ENCODE results near the gene CDHR4. TPM values are rescaled to one million over a fixed set of nuclear protein-coding genes. Genes with fewer than 3 reads are reported as not detected.

CDHR4 gene
- total RNA-seq, 1 experiment from 2014 or later, result 0.17 TPM

GRCh38 chr3:49812916-49813496, 13.3 kb upstream of the CDHR4 start:
- TF ChIP-seq ATF3 (CRISPR knock-in tag; conservative IDR thresholded peaks at IDR 0.05), result no peak
- TF ChIP-seq NFE2L1 (CRISPR knock-in tag; IDR thresholded peaks at IDR 0.05), result no peak
- no peak for TF ChIP-seq HMGXB4 (CRISPR knock-in tag; IDR thresholded peaks at IDR 0.05)
- TF ChIP-seq TCF7 (CRISPR knock-in tag; IDR thresholded peaks at IDR 0.05; ENCODE audit: low read depth), result no peak
- no peak for TF ChIP-seq ZNF317 (CRISPR knock-in tag; IDR thresholded peaks at IDR 0.05; ENCODE audit: borderline replicate concordance, low read depth)
- TF ChIP-seq TP53 (CRISPR knock-in tag; IDR thresholded peaks at IDR 0.05), result no peak
- no peak for TF ChIP-seq ATF1 (CRISPR knock-in tag; IDR thresholded peaks at IDR 0.05)
- TF ChIP-seq ZBTB21 (CRISPR knock-in tag; IDR thresholded peaks at IDR 0.05; ENCODE audit: borderline replicate concordance), result no peak
- no peak for TF ChIP-seq MXD4 (CRISPR knock-in tag; IDR thresholded peaks at IDR 0.05; ENCODE audit: borderline replicate concordance)
- TF ChIP-seq ELF4 (CRISPR knock-in tag; IDR thresholded peaks at IDR 0.05; ENCODE audit: low read depth), result no peak
- no peak for TF ChIP-seq ETV6 (CRISPR knock-in tag; IDR thresholded peaks at IDR 0.05)
- no peak for TF ChIP-seq GTF2I (CRISPR knock-in tag; conservative IDR thresholded peaks at IDR 0.05)
- TF ChIP-seq IRF2 (CRISPR knock-in tag; IDR thresholded peaks at IDR 0.05; ENCODE audit: borderline replicate concordance, low read depth), result no peak
- TF ChIP-seq E2F4 (CRISPR knock-in tag; IDR thresholded peaks at IDR 0.05; ENCODE audit: borderline replicate concordance, low read depth), result no peak
- no peak for TF ChIP-seq CDX4 (CRISPR knock-in tag; IDR thresholded peaks at IDR 0.05; ENCODE audit: borderline replicate concordance)
- no peak for TF ChIP-seq SMAD3 (CRISPR knock-in tag; IDR thresholded peaks at IDR 0.05; ENCODE audit: borderline replicate concordance)

GRCh38 chr3:49807431-49808114, 7.9 kb upstream of the CDHR4 start:
- no peak for TF ChIP-seq USF2 (CRISPR knock-in tag; IDR thresholded peaks at IDR 0.05)
- TF ChIP-seq FOXP4 (CRISPR knock-in tag; IDR thresholded peaks at IDR 0.05), result no peak
- no peak for TF ChIP-seq GABPB1 (CRISPR knock-in tag; IDR thresholded peaks at IDR 0.05)
- TF ChIP-seq FOXP1 (CRISPR knock-in tag; IDR thresholded peaks at IDR 0.05; ENCODE audit: borderline replicate concordance), result no peak
- Mint-ChIP-seq H3K36me3 (no peaks in the 10 kb centered on the region), H3K4me3 (no peak overlapping the region), H3K27ac (peak overlapping the region; percentile 83; the same call in 1 of the 2 replicates), H3K9me3 (no peaks in the 10 kb centered on the region), H3K4me1 (peaks cover 35% of the 10 kb centered on the region), H3K27me3 (ENCODE audit: low read depth) (peaks cover 17% of the 10 kb centered on the region)
- DNase-seq (ENCODE audit: low spot score) (no peak), ATAC-seq (no peak)
- ChIA-PET CTCF (interaction anchor here (1.3 to 7.4 kb wide), 4 partner anchors 32 to 136 kb away, joined by 3 to 207 read pairs (median 60); no protein-coding TSS in a partner anchor), POLR2A (interaction anchor here (1.0 kb wide), 1 partner anchor 31 kb away, joined by 4 read pairs; no protein-coding TSS in a partner anchor)

More at GRCh38 chr3:49812916-49813496, 13.3 kb upstream of the CDHR4 start:
- H3K9me3 Mint-ChIP-seq, result no peaks in the 10 kb centered on the region
- H3K36me3 Mint-ChIP-seq, result no peaks in the 10 kb centered on the region
- ChIA-PET CTCF (interaction anchor here (1.2 to 2.5 kb wide), 4 partner anchors 10 to 94 kb away, joined by 4 to 12 read pairs (median 6); partner anchors contain the start of genes AMIGO3 and INKA1), POLR2A (no interaction called here)
- no peaks in the 10 kb centered on the region for H3K27me3 Mint-ChIP-seq (ENCODE audit: low read depth)
- ATAC-seq (no peak), DNase-seq (ENCODE audit: low spot score) (no peak)
- no peak overlapping the region for H3K4me3 Mint-ChIP-seq
- H3K27ac Mint-ChIP-seq, result no peak overlapping the region
- H3K4me1 Mint-ChIP-seq, result no peaks in the 10 kb centered on the region
